Fibroblast of skin of left biceps (primary cell): ENCODE results near the gene ADIPOQ.
"Not testable (repeated sequence)": the region's sequence is repeated elsewhere in the genome, so short reads cannot be mapped to it uniquely, and the experiment has no call there.

ENCODE experiments used
- DNase-seq, 2 experiments: peaks; one replicate each; pipeline ENCODE4 v3.0.0-alpha.2; 2013; ENCODE audit warnings: low read depth in 2 of 2

ADIPOQ gene

GRCh38 chr3:186842426-186843038 is at the start of gene ADIPOQ:
TSS of gene ADIPOQ (plus strand) at chr3:186842710. CDS start at chr3:186853059, 10,349 bp downstream.
- DNase-seq = no peak

- DNase-seq = no peak
These were observed 44.2 kb upstream of the ADIPOQ start for GRCh38 chr3:186798239-186798874.

GRCh38 chr3:186800285-186800684 is 42.2 kb upstream of the ADIPOQ start:
- DNase-seq = no peak

- no peak for DNase-seq
These were observed 39.8 kb upstream of the ADIPOQ start for GRCh38 chr3:186802701-186803100.

- DNase-seq = not testable (repeated sequence)
These were observed 39.1 kb upstream of the ADIPOQ start for GRCh38 chr3:186803447-186803846.

- no peak for DNase-seq
These were observed 36.1 kb upstream of the ADIPOQ start, which contains the start of gene RFC4 for GRCh38 chr3:186806089-186807055. TSS of gene RFC4 (minus strand) at chr3:186806482. CDS start at chr3:186804713, 1,769 bp downstream.

- DNase-seq = no peak
These were observed 35.3 kb upstream of the ADIPOQ start for GRCh38 chr3:186807231-186807630.

GRCh38 chr3:186810336-186810996 is 32.0 kb upstream of the ADIPOQ start:
- no peak for DNase-seq

GRCh38 chr3:186811313-186811712 is 31.2 kb upstream of the ADIPOQ start:
- not testable (repeated sequence) for DNase-seq

GRCh38 chr3:186814100-186814499 is 28.4 kb upstream of the ADIPOQ start:
- no peak for DNase-seq

- DNase-seq = peak; percentile 50
These were observed 27.1 kb upstream of the ADIPOQ start for GRCh38 chr3:186815435-186815834.

GRCh38 chr3:186818516-186818915 is 24.0 kb upstream of the ADIPOQ start:
- no peak for DNase-seq

GRCh38 chr3:186818956-186819355 is 23.6 kb upstream of the ADIPOQ start:
- no peak for DNase-seq

GRCh38 chr3:186821429-186822387 is 20.8 kb upstream of the ADIPOQ start:
- DNase-seq = peak; percentile 64 to 69

GRCh38 chr3:186822388-186822759 is 20.1 kb upstream of the ADIPOQ start:
- DNase-seq = not testable (repeated sequence)

- DNase-seq = no peak
These were observed 19.1 kb upstream of the ADIPOQ start for GRCh38 chr3:186823386-186823785.

GRCh38 chr3:186824430-186825139 is 17.9 kb upstream of the ADIPOQ start:
- DNase-seq = no peak

GRCh38 chr3:186825294-186825821 is 17.2 kb upstream of the ADIPOQ start:
- peak; percentile 35 to 37 for DNase-seq

GRCh38 chr3:186825872-186826409 is 16.6 kb upstream of the ADIPOQ start:
- no peak for DNase-seq
